ENCODE measurements around the gene ANAPC2.

Gene ANAPC2

GRCh38 chr9:137186385-137186784 lies 2.0 kb downstream of the ANAPC2 start:
- TF ChIP-seq GATA3 (IDR thresholded peaks at IDR 0.05; ENCODE audit: low read depth, low read length) (no peak), GATA2 (IDR thresholded peaks at IDR 0.05; ENCODE audit: low read depth, low read length) (no peak)

- TF ChIP-seq GATA2 (IDR thresholded peaks at IDR 0.05; ENCODE audit: low read depth, low read length) (no peak), GATA3 (IDR thresholded peaks at IDR 0.05; ENCODE audit: low read depth, low read length) (no peak)
These were observed 2.4 kb downstream of the ANAPC2 start for GRCh38 chr9:137185921-137186320.

- TF ChIP-seq GATA2 (IDR thresholded peaks at IDR 0.05; ENCODE audit: low read depth, low read length) = no peak
- no peak for TF ChIP-seq GATA3 (IDR thresholded peaks at IDR 0.05; ENCODE audit: low read depth, low read length)
These were observed 3.3 kb downstream of the ANAPC2 start for GRCh38 chr9:137184881-137185660.

GRCh38 chr9:137183980-137184595 lies 4.3 kb downstream of the ANAPC2 start:
- no peak for TF ChIP-seq GATA2 (IDR thresholded peaks at IDR 0.05; ENCODE audit: low read depth, low read length)

- TF ChIP-seq GATA3 (IDR thresholded peaks at IDR 0.05; ENCODE audit: low read depth, low read length) (no peak), GATA2 (IDR thresholded peaks at IDR 0.05; ENCODE audit: low read depth, low read length) (no peak)
These were observed 5.5 kb downstream of the ANAPC2 start for GRCh38 chr9:137182836-137183235.

- TF ChIP-seq GATA2 (IDR thresholded peaks at IDR 0.05; ENCODE audit: low read depth, low read length) (no peak), GATA3 (IDR thresholded peaks at IDR 0.05; ENCODE audit: low read depth, low read length) (no peak)
These were observed 6.7 kb downstream of the ANAPC2 start for GRCh38 chr9:137181680-137182079.

GRCh38 chr9:137180491-137180890 lies 7.9 kb downstream of the ANAPC2 start:
- TF ChIP-seq GATA3 (IDR thresholded peaks at IDR 0.05; ENCODE audit: low read depth, low read length) (no peak), GATA2 (IDR thresholded peaks at IDR 0.05; ENCODE audit: low read depth, low read length) (no peak)

- TF ChIP-seq GATA2 (IDR thresholded peaks at IDR 0.05; ENCODE audit: low read depth, low read length) = no peak
- TF ChIP-seq GATA3 (IDR thresholded peaks at IDR 0.05; ENCODE audit: low read depth, low read length) = no peak
These were observed 8.6 kb downstream of the ANAPC2 start for GRCh38 chr9:137179761-137180160.

GRCh38 chr9:137178939-137179630 lies 9.3 kb downstream of the ANAPC2 start:
- no peak for TF ChIP-seq GATA3 (IDR thresholded peaks at IDR 0.05; ENCODE audit: low read depth, low read length)
- TF ChIP-seq GATA2 (IDR thresholded peaks at IDR 0.05; ENCODE audit: low read depth, low read length) = no peak

- TF ChIP-seq GATA2 (IDR thresholded peaks at IDR 0.05; ENCODE audit: low read depth, low read length) (no peak), GATA3 (IDR thresholded peaks at IDR 0.05; ENCODE audit: low read depth, low read length) (no peak)
These were observed 10.0 kb downstream of the ANAPC2 start for GRCh38 chr9:137178201-137178938.

- TF ChIP-seq GATA3 (IDR thresholded peaks at IDR 0.05; ENCODE audit: low read depth, low read length) (no peak), GATA2 (IDR thresholded peaks at IDR 0.05; ENCODE audit: low read depth, low read length) (no peak)
These were observed 11.8 kb downstream of the ANAPC2 start for GRCh38 chr9:137176302-137177182.

GRCh38 chr9:137175345-137175961 lies 12.9 kb downstream of the ANAPC2 start:
- TF ChIP-seq GATA3 (IDR thresholded peaks at IDR 0.05; ENCODE audit: low read depth, low read length) (no peak), GATA2 (IDR thresholded peaks at IDR 0.05; ENCODE audit: low read depth, low read length) (no peak)
